HG03460 (cell line): ENCODE results near the gene KIN.
A peak's percentile ranks its signal among the peaks of the same experiment; 100 is the strongest.
"Not testable (repeated sequence)": the region's sequence is repeated elsewhere in the genome, so short reads cannot be mapped to it uniquely, and the experiment has no call there.

Experiments
- ATAC-seq: cut with Tn5 transposase; IDR thresholded peaks from one replicate; pipeline ENCODE4 v1.9.1; 2021; ENCODE audit not compliant: unreplicated experiment

KIN gene

DNA sequence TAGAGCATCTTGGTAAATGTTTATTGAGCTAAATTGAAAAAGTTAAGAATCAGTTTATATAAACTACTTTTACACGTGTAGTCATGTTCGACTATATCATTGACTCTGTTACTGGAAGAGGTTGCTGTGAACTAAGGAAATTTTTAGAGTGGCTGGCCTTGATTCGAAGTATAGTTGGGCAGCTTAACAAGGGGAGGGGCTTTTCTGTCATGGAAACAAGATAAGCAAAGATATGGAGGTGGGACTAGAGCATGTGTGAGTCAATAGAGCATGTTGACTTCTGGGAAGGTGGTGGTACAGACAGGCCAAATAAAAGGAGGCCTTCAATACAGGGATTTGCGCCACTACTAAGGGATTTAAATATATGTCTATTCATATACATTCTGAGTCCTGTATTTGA lies 7.8 kb upstream of the KIN start:
- ATAC-seq: no peak

DNA sequence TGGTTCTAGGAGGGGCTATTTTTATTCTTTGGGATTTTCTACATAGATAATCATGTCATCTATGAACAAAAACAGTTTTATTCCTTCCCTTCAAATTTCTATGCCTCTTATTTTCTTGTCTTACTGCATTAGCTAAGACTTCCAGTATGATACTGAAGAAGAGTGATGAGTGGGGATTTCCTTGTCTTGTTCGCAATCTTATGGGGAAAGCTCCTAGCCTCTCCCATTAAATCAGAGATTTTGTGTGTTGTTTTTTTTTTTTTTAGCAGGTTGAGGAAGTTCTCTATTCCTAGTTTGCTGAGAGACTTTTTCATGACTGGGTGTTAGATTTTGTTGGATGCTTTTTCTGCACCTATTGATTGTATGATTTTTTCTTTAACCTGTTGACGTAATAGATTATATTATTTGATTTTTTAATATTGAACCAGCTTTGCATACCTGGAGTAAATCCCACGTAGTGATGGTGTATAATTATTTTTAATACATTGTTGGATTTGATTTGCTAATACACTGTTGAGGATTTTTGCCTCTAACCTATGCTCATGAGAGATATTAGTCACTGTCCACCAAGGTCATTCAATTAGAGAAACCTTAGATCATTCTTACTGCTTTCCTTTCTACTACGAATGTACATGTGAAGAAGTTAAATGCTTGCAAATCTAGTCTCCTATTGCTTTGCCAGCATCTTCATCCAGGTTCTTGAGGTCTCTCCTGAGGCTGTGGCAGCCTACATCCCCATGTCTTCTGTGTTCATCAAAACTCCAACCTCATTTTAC lies 6.6 kb upstream of the KIN start:
- no peak for ATAC-seq

DNA sequence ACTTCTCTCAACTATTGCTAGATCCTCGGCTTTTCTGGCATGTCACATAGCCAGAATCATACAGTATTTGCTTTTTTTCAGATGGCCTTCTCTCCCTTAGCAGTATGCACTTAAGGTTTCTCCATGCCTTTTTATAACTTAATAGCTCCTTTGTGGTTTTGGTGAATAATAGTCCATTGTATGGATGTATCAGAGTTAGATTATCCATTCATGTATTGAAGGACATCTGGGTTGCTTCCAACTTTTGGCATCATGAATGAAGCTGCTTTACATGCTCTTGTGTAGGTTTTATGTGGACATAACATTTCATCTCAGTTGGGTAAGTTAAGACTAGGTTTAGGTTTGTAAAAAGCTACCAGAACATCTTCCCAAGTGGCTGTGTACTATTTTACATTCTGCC lies 4.7 kb upstream of the KIN start:
- no peak for ATAC-seq

GRCh38 chr10:7789390-7789789 lies 1.6 kb upstream of the KIN start:
- no peak for ATAC-seq

GRCh38 chr10:7788639-7789286 lies 970 bp upstream of the KIN start:
- peak; percentile 19 for ATAC-seq

GRCh38 chr10:7787150-7787856 lies 490 bp downstream of the KIN start:
- no peak for ATAC-seq

- ATAC-seq: no peak
Measured at GRCh38 chr10:7786430-7786829, 1.4 kb downstream of the KIN start.

DNA sequence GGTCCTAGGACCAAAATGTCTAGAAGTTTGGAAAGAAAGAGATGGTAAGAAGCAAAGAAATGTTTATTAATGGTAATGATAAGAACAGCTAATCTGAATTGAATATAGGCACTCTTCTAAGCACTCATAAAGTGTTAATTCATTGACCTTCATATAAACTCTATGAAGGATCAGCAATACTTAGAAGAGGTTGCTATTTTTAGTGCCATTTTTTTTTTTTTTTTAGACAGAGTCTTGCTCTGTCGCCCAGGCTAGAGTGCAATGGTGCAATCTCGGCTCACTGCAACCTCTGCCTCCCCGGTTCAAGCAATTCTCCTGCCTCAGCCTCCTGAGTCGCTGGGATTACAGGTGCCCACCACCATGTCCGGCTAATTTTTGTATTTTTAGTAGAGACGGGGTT lies 5.6 kb downstream of the KIN start:
- ATAC-seq: not testable (repeated sequence)

DNA sequence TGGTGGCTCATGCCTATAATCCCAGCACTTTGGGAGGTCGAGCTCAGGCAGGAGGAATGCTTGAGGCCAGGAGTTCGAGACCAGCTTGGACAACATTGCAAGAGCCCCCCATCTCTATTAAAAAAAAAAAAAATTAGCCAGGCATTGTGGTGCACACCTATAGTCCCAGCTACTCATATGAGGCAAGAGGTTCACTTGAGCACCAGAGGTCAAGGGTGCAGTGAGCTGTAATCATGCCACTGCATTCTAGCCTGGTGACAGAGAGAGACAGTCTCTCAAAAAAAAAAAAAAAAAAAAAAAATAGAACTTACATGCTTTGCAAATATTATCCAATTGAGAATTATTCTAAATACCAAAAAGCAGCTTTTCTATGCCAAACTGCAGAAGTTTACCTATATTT lies 11.0 kb downstream of the KIN start:
- no peak for ATAC-seq

DNA sequence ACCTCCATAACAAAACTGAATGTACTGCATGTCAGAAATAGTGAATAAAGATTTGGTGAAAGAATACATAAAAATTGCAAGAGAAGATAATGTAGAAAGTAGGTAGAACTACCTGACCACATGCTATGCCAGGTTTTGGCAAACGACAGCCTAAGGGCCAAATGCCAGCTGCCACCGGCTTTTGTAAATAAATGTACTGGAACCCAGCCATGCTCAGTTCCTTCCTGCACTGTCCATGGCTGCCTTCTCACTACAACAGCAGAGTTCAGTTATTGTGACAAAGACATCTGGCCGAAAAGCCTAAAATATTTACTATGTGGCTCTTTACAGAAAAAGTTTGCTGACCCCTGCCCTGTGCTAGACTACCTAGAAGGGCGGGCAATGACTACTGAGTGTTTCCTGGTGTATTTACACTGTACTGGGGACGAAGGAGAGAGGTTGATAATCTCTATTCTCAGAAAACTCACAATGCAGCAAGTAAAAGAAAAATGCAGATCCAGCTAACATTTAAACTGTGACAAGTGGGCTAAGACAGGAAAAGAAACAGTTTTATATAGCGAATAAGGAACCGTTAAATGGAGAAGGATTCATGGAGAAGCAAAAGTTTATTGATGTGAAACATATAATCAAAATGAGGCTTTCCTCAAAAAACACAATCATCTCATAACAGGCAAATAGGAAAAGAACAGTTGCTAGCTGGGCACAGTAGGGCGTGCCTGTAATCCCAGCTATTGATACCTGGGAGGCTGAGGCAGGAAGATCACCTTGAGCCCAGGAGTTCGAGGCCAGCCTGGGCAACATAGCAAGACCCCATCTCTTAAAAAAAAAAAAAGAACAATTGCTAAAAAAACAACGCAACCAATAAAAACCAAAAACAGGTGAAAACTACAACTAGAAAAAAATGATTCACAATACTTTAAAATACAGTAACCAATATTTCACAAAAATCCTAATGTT lies 13.7 kb downstream of the KIN start:
- no peak for ATAC-seq

- no peak for ATAC-seq
Measured at GRCh38 chr10:7768417-7768816, 19.4 kb downstream of the KIN start.

DNA sequence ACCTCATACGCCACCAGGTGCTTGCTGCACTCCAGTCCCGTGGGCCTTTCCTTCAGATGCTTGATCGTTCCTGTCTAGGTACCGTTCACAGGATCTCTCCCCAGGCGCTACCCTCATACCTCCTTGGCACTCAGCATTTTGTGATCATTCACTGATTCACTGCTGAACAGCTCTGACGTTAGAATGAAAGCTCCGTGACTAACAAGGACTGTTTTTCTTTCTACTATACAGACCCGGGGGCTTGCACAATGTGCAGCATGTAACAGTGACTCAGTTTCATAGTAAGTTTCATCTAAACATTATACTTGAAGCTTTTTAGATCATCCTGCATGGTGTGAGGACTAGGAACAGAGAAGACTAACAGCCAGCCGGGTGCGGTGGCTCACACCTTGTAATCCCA lies 20.6 kb downstream of the KIN start:
- ATAC-seq: no peak

DNA sequence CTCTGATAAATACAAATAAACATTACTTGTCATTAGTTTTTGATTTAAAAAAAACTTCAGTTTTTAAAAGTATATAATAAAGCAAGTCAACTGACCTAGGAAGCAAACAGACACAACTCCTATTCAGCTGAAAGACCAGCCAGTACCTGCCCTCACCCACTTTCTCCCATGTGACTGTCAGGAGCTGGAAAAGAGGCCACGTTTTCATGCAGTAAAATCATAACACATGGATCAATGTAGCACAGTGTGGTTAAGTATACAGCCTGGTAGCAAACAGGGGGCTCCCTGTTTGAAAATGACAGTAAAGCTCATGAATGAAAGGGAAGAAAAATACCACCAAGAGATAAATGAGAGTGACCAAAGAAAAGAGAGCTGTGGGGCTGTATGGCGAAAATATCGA lies 21.6 kb downstream of the KIN start:
- ATAC-seq: no peak

DNA sequence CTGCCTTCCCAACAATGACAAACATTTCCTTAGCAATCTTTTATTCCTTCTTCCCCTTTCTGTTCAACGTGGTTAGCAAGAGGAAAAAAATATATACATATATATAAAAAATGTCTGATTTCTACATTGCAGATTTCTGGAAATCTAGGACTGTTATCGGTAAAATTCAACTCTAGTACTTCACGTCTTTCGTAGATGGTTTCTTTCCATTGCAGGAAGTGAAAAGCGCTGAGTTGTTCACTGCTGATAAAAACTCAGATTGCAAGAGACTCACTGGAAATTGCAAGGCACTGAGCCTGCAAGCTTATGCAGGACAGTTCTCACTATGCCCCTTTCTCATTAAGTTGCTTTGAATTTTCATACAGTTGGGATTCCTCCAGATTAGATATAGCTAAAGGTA lies 23.9 kb downstream of the KIN start:
- no peak for ATAC-seq

- no peak for ATAC-seq
Measured at GRCh38 chr10:7756360-7756992, 31.3 kb downstream of the KIN start.

DNA sequence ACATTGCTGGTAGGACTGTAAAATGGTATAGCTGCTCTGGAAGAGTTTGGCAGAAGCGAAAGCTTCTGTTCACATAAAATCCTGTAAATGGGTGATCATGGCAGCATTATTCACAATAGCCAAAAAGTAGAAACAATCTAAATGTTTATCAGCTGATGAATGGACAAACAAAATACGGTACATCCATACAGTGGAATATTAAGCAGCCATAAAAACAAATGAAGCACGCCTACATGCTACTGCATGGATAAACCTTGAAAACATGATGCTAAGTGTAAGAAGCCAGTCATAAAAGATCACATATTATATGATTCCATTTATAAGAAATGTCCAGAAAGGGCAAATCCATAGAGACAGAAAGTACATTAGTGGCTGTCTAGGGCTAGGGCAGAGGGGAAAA lies 32.7 kb downstream of the KIN start:
- no peak for ATAC-seq

GRCh38 chr10:7752251-7752650 lies 35.5 kb downstream of the KIN start:
- no peak for ATAC-seq

DNA sequence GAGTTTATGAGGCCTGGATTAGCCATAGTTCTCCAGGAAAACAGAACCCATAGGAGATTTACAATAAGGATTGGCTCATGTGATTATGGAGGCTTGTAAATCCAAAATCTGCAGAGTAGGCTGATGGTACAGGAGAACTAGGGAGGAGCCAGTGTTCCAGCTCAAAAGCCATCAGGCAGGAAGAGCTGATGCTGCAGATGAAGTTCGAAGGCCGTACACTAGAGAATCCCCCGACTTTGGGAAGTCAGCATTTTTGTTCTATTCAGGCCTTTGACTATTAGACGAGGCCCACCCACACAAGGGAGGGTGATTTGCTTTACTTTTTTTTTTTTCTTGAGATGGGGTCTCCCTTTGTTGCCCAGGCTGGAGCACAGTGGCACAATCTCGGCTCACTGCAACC lies 37.6 kb downstream of the KIN start:
- ATAC-seq: no peak

DNA sequence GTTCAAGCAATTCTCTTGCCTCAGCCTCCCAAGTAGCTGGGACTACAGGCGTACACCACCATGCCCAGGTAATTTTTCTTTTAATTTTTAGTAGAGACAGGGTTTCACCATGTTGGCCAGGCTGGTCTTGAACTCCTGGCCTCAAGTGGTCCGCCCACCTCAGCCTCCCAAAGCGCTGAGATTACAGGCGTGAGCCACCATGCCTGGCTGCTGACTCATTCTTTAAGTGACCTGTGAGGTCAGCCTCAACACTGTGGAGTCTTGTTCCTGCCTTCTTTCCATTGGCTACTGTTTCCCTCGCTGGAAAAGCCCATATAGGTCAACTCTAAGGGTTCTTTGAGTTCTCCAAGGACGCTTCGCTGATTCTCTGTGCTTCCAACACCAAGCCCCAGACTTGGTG lies 39.2 kb downstream of the KIN start:
- ATAC-seq: not testable (repeated sequence)

- ATAC-seq: no peak
Measured at GRCh38 chr10:7744307-7744706, 43.5 kb downstream of the KIN start.
